ENCODE data around the gene MTF1.

- TF ChIP-seq SRF (IDR thresholded peaks at IDR 0.05; ENCODE audit: low read depth), result no peak
- no peak for TF ChIP-seq CTCF (IDR thresholded peaks at IDR 0.05 in 2 of 3, conservative IDR thresholded peaks at IDR 0.05 in 1 of 3; ENCODE audit: borderline replicate concordance in 1 of 3, insufficient read depth in 1 of 3, low read depth in 2 of 3, low read length in 2 of 3)
- TF ChIP-seq MAX (IDR thresholded peaks at IDR 0.05), result no peak
- no peak for TF ChIP-seq FOSL1 (IDR thresholded peaks at IDR 0.05; ENCODE audit: low read depth)
- TF ChIP-seq TCF7L2 (IDR thresholded peaks at IDR 0.05; ENCODE audit: borderline replicate concordance, extremely low read depth, insufficient read depth, insufficient read length), result no peak
- TF ChIP-seq POLR2A (IDR thresholded peaks at IDR 0.05; ENCODE audit: borderline replicate concordance, extremely low read depth, insufficient read depth, insufficient read length), result no peak
- TF ChIP-seq ATF3 (IDR thresholded peaks at IDR 0.05), result no peak
- TF ChIP-seq EZH2 (IDR thresholded peaks at IDR 0.05), result no peak
- TF ChIP-seq SP1 (IDR thresholded peaks at IDR 0.05; ENCODE audit: low read depth), result no peak
- TF ChIP-seq REST (IDR thresholded peaks at IDR 0.05; ENCODE audit: low read depth), result no peak
- no peak for TF ChIP-seq POLR2AphosphoS5 (IDR thresholded peaks at IDR 0.05; ENCODE audit: low read depth, low read length)
- TF ChIP-seq YY1 (IDR thresholded peaks at IDR 0.05; ENCODE audit: extremely low read depth, insufficient replicate concordance, low read depth, low read length), result no peak
- TF ChIP-seq EZH2phosphoT487 (IDR thresholded peaks at IDR 0.05; ENCODE audit: borderline replicate concordance), result no peak
Observed at GRCh38 chr1:37851782-37852210, 7.6 kb downstream of the MTF1 start.
